ENCODE measurements around the gene PHOSPHO2. TPM values are rescaled to one million over a fixed set of nuclear protein-coding genes. Genes with fewer than 3 reads are reported as not detected.

Gene PHOSPHO2
- total RNA-seq, 4 donors from 2014 or later = 4.4 to 10.7 (median 6.7) TPM

DNA sequence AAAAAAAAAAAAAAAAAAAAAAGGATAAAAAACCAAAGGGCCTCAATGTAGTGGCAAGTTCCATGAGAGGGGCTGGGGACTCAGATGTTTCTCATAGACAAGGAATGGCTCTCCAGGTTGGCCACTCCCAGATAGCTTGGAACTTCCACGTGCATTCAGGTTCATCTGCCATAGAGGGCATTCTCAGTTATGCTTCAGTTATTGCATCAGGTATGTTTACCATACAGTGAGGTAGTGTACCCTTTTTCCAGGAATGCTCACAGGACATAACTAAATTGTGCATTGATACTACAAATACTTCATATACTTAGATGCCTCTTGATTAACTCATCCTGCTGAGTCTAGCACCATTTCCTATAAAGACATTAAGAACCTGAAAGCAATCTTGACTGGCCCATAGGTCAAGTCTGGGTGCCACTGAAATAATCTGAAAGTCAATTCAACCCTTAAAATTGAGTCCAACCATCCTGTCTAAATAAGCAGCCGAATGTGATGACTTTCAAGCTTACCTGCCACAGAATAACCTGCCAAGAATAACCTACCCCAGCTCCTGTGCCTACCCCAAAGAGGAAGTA lies 24.7 kb downstream of the PHOSPHO2 start:
- WGBS, 2 donors (ENCODE audit: low coverage in 1 of 2) = 93 to 100% methylated on average over 1 to 2 of the region's 2 CpGs
- ATAC-seq = no peak
- TF ChIP-seq, protein P1, sequence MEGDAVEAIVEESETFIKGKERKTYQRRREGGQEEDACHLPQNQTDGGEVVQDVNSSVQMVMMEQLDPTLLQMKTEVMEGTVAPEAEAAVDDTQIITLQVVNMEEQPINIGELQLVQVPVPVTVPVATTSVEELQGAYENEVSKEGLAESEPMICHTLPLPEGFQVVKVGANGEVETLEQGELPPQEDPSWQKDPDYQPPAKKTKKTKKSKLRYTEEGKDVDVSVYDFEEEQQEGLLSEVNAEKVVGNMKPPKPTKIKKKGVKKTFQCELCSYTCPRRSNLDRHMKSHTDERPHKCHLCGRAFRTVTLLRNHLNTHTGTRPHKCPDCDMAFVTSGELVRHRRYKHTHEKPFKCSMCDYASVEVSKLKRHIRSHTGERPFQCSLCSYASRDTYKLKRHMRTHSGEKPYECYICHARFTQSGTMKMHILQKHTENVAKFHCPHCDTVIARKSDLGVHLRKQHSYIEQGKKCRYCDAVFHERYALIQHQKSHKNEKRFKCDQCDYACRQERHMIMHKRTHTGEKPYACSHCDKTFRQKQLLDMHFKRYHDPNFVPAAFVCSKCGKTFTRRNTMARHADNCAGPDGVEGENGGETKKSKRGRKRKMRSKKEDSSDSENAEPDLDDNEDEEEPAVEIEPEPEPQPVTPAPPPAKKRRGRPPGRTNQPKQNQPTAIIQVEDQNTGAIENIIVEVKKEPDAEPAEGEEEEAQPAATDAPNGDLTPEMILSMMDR (IDR thresholded peaks at IDR 0.05) = no peak
- TF ChIP-seq EP300 (IDR thresholded peaks at IDR 0.05) (no peak), POLR2A (IDR thresholded peaks at IDR 0.05) (no peak), POLR2AphosphoS5 (IDR thresholded peaks at IDR 0.05) (no peak)
- no peaks in the 10 kb centered on the region for H3K27me3 ChIP-seq
- no peak overlapping the region for H3K4me3 ChIP-seq
- no peaks in the 10 kb centered on the region for H3K9me3 ChIP-seq
- H3K36me3 ChIP-seq = no peaks in the 10 kb centered on the region
- H3K4me1 ChIP-seq = peaks cover 0 to 31% (median 25%) of the 10 kb centered on the region in 3 donors
- H3K27ac ChIP-seq = no peak overlapping the region

DNA sequence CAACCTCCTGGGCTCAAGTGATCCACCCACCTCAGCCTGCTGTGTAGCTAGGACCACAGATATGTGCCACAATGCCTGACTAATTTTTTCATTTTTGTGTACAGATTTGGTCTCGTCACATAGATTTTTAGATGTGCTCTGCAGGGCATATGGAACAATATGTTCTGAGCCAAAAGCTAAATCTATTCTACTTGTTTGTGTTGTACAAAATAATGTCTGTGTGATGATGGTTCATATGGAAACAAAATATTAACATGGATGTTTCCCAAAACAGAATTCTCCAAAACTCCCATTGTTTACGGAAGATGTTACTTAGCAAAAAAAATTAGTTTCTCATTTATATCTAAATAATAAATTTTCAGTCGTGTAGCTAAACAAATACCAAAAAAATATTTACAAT lies 26.7 kb downstream of the PHOSPHO2 start:
- TF ChIP-seq POLR2A (IDR thresholded peaks at IDR 0.05) (no peak), POLR2AphosphoS5 (IDR thresholded peaks at IDR 0.05) (no peak), EP300 (IDR thresholded peaks at IDR 0.05) (no peak)
- TF ChIP-seq, protein P1 (IDR thresholded peaks at IDR 0.05) = no peak
- Histone ChIP-seq H3K36me3 (no peaks in the 10 kb centered on the region), H3K27me3 (no peaks in the 10 kb centered on the region), H3K4me3 (no peak overlapping the region), H3K27ac (no peak overlapping the region), H3K4me1 (peaks cover 0 to 16% (median 12%) of the 10 kb centered on the region in 3 donors), H3K9me3 (no peaks in the 10 kb centered on the region)
- 25 to 26% methylated on average over 3 of the region's 3 CpGs for WGBS, 2 donors (ENCODE audit: low coverage in 1 of 2)
- no peak for ATAC-seq

DNA sequence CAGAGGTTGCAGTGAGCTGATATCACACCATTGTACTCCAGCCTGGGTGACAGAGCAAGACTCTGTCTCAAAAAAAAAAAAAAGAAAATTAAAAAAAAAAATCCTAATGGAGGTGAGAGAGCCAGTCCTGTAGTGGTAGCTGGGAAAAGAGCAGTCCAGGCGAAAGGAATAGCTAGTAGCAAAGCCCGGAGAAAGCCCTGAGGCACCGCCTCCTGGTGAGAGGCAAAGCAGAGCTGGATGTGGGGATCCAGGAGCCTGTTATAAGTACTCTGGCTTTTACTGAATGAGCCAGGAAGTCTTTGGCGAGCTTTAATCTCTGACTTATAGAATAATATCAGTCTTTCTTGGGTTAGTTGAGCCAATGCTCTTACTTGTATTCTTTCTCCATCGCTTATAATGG lies 32.8 kb downstream of the PHOSPHO2 start:
- no peaks in the 10 kb centered on the region for H3K9me3 ChIP-seq
- no peak overlapping the region for H3K27ac ChIP-seq
- no peaks in the 10 kb centered on the region for H3K4me1 ChIP-seq
- TF ChIP-seq, protein P1 (IDR thresholded peaks at IDR 0.05) = no peak
- TF ChIP-seq POLR2A (IDR thresholded peaks at IDR 0.05) (no peak), EP300 (IDR thresholded peaks at IDR 0.05) (no peak)
- no peaks in the 10 kb centered on the region for H3K27me3 ChIP-seq
- 55 to 100% methylated on average over 4 to 5 of the region's 5 CpGs for WGBS, 2 donors (ENCODE audit: low coverage in 1 of 2)
- no peak for ATAC-seq
- no peak overlapping the region for H3K4me3 ChIP-seq
- H3K36me3 ChIP-seq = no peaks in the 10 kb centered on the region

DNA sequence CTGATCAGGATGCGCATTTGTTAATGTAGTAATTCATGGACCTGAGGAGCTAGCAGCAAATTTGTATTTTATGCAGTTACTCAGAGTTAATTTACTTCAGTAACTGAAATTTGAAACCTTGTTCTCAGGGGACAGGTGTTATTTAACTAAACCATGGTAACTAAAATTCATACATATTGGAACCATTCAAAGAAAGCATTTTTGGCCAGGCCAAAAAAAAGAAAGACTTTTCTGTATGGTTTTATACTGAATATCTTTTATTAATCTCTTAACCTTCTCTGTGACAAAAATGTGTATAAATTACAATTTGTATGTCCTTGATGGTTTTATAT lies 35.0 kb downstream of the PHOSPHO2 start:
- H3K9me3 ChIP-seq = no peaks in the 10 kb centered on the region
- H3K27me3 ChIP-seq = no peaks in the 10 kb centered on the region
- no peaks in the 10 kb centered on the region for H3K36me3 ChIP-seq
- H3K4me3 ChIP-seq = no peak overlapping the region
- no peak for ATAC-seq
- WGBS, 2 donors (ENCODE audit: low coverage in 1 of 2) = 100% methylated on average over 1 of the region's 1 CpG
- no peak overlapping the region for H3K27ac ChIP-seq
- peaks cover 0 to 9% (median 0%) of the 10 kb centered on the region in 3 donors for H3K4me1 ChIP-seq
- TF ChIP-seq POLR2A (IDR thresholded peaks at IDR 0.05) (no peak), POLR2AphosphoS5 (IDR thresholded peaks at IDR 0.05) (no peak), EP300 (IDR thresholded peaks at IDR 0.05) (no peak)
- TF ChIP-seq, protein P1 (IDR thresholded peaks at IDR 0.05) = no peak

GRCh38 chr2:169732075-169732474 lies 37.8 kb downstream of the PHOSPHO2 start:
- ATAC-seq = no peak
- Histone ChIP-seq H3K27me3 (no peaks in the 10 kb centered on the region), H3K36me3 (no peaks in the 10 kb centered on the region), H3K9me3 (no peaks in the 10 kb centered on the region), H3K27ac (no peak overlapping the region), H3K4me3 (no peak overlapping the region), H3K4me1 (peaks cover 0 to 31% (median 4%) of the 10 kb centered on the region in 3 donors)
- TF ChIP-seq, protein P1 (IDR thresholded peaks at IDR 0.05) = no peak
- TF ChIP-seq POLR2A (IDR thresholded peaks at IDR 0.05) (no peak), POLR2AphosphoS5 (IDR thresholded peaks at IDR 0.05) (no peak), EP300 (IDR thresholded peaks at IDR 0.05) (no peak)
- WGBS, 2 donors (ENCODE audit: low coverage in 1 of 2) = 55% methylated on average over 2 to 5 of the region's 5 CpGs
